ENCODE results near the gene TUBG1. TPM values are rescaled to one million over a fixed set of nuclear protein-coding genes. Genes with fewer than 3 reads are reported as not detected.
"Not testable (repeated sequence)": the region's sequence is repeated elsewhere in the genome, so short reads cannot be mapped to it uniquely, and the experiment has no call there.

TUBG1 gene
- total RNA-seq, 1 experiment from 2014 or later = 133 TPM

DNA sequence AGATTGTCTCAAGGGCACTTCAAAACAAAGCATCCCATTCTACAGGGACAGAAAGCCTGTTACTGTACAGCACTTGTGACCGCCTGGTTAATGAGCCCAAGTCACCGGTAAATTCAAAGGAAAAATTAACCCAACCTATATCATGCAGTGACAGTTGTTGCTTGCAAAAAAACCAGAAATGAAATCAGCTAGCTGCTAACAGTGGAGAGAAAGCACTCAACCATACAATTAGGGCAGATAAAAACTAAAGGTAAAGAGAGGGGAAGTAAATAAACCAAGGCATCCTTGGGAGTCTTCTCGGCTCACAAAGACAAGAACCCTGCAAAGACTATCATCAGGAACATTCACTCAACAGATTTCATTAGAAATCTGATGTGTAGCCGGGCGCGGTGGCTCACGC, 6.2 kb upstream of the TUBG1 start:
- intact Hi-C loops (cut with micrococcal nuclease; ENCODE audit: unreplicated experiment) = no loop called here
- no peak for DNase-seq
- TF ChIP-seq, protein P1, sequence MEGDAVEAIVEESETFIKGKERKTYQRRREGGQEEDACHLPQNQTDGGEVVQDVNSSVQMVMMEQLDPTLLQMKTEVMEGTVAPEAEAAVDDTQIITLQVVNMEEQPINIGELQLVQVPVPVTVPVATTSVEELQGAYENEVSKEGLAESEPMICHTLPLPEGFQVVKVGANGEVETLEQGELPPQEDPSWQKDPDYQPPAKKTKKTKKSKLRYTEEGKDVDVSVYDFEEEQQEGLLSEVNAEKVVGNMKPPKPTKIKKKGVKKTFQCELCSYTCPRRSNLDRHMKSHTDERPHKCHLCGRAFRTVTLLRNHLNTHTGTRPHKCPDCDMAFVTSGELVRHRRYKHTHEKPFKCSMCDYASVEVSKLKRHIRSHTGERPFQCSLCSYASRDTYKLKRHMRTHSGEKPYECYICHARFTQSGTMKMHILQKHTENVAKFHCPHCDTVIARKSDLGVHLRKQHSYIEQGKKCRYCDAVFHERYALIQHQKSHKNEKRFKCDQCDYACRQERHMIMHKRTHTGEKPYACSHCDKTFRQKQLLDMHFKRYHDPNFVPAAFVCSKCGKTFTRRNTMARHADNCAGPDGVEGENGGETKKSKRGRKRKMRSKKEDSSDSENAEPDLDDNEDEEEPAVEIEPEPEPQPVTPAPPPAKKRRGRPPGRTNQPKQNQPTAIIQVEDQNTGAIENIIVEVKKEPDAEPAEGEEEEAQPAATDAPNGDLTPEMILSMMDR (IDR thresholded peaks at IDR 0.05; ENCODE audit: unreplicated experiment) = no peak
- Mint-ChIP-seq H3K9me3 (ENCODE audit: low read depth, unreplicated experiment) (no peaks in the 10 kb centered on the region), H3K4me3 (ENCODE audit: low read depth, unreplicated experiment) (no peak overlapping the region), H3K27me3 (ENCODE audit: unreplicated experiment) (no peaks in the 10 kb centered on the region), H3K36me3 (ENCODE audit: insufficient read depth, unreplicated experiment) (peaks cover 12% of the 10 kb centered on the region), H3K27ac (ENCODE audit: unreplicated experiment) (no peak overlapping the region), H3K4me1 (ENCODE audit: low read depth, unreplicated experiment) (no peaks in the 10 kb centered on the region)
- CTCF ChIA-PET = no interaction called here
- BruUV-seq (replicated peaks) = no TSS peak

DNA sequence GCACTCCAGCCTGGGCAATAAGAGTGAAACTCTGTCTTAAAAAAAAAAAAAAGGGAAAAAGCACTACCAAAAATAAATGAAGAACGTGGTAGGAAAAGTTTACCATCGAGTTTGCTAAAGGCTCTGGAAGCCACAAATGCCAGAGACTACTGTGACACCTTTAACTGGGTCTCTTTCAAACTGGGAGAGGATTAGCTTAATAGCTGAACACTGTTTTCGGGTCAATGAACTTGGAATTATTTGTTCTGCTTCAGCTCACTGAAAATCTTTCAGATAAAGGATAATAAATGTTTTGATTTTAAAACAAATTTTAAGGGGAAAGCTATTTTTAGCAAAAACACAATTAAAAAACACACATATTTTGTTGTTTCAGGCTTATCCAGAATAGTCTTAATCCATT, 1.7 kb upstream of the TUBG1 start:
- BruUV-seq (replicated peaks) = TSS peak; percentile 50
- Mint-ChIP-seq H3K9me3 (ENCODE audit: low read depth, unreplicated experiment) (no peaks in the 10 kb centered on the region), H3K27ac (ENCODE audit: unreplicated experiment) (no peak overlapping the region), H3K4me3 (ENCODE audit: low read depth, unreplicated experiment) (peak overlapping the region; percentile 88), H3K27me3 (ENCODE audit: unreplicated experiment) (no peaks in the 10 kb centered on the region), H3K4me1 (ENCODE audit: low read depth, unreplicated experiment) (no peaks in the 10 kb centered on the region), H3K36me3 (ENCODE audit: insufficient read depth, unreplicated experiment) (peaks cover 40% of the 10 kb centered on the region)
- TF ChIP-seq, protein P1 (IDR thresholded peaks at IDR 0.05; ENCODE audit: unreplicated experiment) = no peak
- CTCF ChIA-PET = interaction anchor here (0.6 to 3.0 kb wide), 6 partner anchors 10 to 279 kb away, joined by 4 to 36 read pairs (median 14); partner anchors contain the start of genes CCR10, PLEKHH3 and PSMC3IP
- no peak for DNase-seq
- intact Hi-C loops (cut with micrococcal nuclease; ENCODE audit: unreplicated experiment) = loop anchor here (5.0 kb wide), 1 partner anchor 70 kb away; the partner anchor contains the start of gene PLEKHH3

DNA sequence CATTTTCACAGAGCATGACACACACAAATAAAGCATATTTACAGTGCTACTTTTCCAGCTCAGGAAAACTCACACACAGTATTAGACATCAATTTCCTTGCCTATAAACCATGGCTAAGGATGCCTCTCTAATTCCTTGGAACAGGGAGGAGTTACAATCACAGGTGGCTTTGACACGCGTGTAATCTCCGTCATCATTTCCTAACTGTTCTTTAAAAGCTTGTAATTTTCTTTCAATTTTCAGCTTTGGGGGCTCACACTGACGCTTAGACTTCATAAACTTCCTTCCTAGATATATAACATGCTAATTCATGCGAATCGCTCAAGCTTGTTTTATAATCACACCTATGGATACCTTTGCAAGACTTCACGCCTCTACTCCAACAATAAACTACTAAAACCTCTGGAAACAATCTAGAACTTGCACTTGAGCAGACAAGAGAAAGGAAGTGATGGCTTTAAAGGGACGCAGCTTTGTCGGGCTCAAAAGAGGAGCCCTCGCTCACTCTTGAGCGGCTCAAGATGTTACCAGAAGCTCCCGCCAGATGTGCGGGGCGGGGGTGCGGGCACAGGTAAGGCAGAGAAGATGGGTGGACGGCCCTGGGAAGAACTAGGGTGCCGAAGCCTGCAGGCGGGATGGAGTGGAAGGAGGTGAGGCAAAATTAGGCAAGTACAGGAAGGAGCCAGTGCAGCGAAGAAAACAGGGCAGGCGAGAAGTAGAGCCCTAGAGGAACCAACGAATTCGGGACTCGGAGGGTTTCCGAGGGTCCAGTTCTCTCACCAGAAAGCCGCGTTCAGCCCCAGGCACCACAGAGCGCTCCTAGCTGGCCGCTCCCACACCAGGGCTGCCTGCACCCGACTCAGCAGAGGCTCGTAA, 940 bp upstream of the TUBG1 start:
- Mint-ChIP-seq H3K27me3 (ENCODE audit: unreplicated experiment) (no peaks in the 10 kb centered on the region), H3K36me3 (ENCODE audit: insufficient read depth, unreplicated experiment) (peaks cover 39% of the 10 kb centered on the region), H3K4me3 (ENCODE audit: low read depth, unreplicated experiment) (peak overlapping the region; percentile 88), H3K27ac (ENCODE audit: unreplicated experiment) (peak overlapping the region; percentile 75), H3K9me3 (ENCODE audit: low read depth, unreplicated experiment) (no peaks in the 10 kb centered on the region), H3K4me1 (ENCODE audit: low read depth, unreplicated experiment) (no peaks in the 10 kb centered on the region)
- DNase-seq = no peak
- TF ChIP-seq, protein P1 (IDR thresholded peaks at IDR 0.05; ENCODE audit: unreplicated experiment) = no peak
- CTCF ChIA-PET = interaction anchor here (1.0 to 3.0 kb wide), 15 partner anchors 8 to 165 kb away, joined by 3 to 36 read pairs (median 6); partner anchors contain the start of genes CCR10, PLEKHH3, PSMC3IP and VPS25
- no TSS peak for BruUV-seq (replicated peaks)
- intact Hi-C loops (cut with micrococcal nuclease; ENCODE audit: unreplicated experiment) = loop anchor here (5.0 kb wide), 1 partner anchor 69 kb away; the partner anchor contains the start of gene PLEKHH3

DNA sequence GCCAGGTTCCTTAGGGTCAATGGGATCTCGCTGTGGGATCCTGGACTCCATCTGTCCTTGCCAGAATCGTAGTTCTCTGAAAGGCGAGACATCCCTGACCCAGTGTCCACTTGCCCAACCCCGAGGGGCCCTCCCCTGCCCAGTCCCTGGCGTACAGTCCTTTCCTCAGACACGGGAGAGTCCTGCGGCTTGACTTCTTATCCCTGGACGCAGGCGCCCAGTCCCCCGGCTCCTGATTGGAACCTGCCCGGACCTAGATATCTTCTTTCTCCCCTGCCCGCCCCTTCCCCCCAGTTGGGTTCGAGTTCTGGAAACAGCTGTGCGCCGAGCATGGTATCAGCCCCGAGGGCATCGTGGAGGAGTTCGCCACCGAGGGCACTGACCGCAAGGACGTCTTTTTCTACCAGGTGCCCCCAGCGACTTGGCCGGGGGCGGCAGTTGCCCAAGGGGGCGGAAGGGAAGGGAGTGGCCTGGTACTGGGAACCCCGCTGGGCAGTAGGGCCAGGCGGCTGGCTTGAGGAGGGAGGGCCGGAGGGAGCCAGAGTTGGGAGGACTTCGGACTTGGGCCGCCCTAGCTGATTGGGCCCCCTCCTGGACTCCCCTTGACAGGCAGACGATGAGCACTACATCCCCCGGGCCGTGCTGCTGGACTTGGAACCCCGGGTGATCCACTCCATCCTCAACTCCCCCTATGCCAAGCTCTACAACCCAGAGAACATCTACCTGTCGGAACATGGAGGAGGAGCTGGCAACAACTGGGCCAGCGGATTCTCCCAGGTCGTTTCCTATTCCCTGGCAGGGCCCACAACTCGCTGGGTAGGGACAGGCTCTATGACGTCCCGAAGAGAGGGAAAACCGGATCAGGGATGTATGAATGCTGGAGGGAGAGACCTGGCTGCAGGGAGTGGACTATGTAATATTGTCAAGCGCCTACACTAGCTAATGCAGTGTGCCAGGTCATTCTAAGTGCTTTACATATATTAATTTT, 625 bp downstream of the TUBG1 start:
- Mint-ChIP-seq H3K27ac (ENCODE audit: unreplicated experiment) (peak overlapping the region; percentile 75), H3K36me3 (ENCODE audit: insufficient read depth, unreplicated experiment) (peaks cover 52% of the 10 kb centered on the region), H3K4me3 (ENCODE audit: low read depth, unreplicated experiment) (peak overlapping the region; percentile 88)
- intact Hi-C loops (cut with micrococcal nuclease; ENCODE audit: unreplicated experiment) = loop anchor here (5.0 kb wide), 1 partner anchor 67 kb away; the partner anchor contains the start of gene PLEKHH3
- H3K9me3 Mint-ChIP-seq (ENCODE audit: low read depth, unreplicated experiment); H3K4me1 Mint-ChIP-seq (ENCODE audit: low read depth, unreplicated experiment); H3K27me3 Mint-ChIP-seq (ENCODE audit: unreplicated experiment): not testable (repeated sequence)
- CTCF ChIA-PET = interaction anchor here (0.6 to 3.0 kb wide), 17 partner anchors 8 to 1992 kb away, joined by 3 to 36 read pairs (median 5); partner anchors contain the start of genes CCR10, PLEKHH3, PSMC3IP and VPS25
- TSS peak; percentile 51 for BruUV-seq (replicated peaks)
- peak; percentile 34 for DNase-seq
